ENCODE results near the gene PCBP4. TPM values are rescaled to one million over a fixed set of nuclear protein-coding genes. Genes with fewer than 3 reads are reported as not detected.

The PCBP4 gene
- total and polyA plus RNA-seq, 7 experiments from 2014 or later: 8.0 to 21.1 (median 13.8) TPM

DNA sequence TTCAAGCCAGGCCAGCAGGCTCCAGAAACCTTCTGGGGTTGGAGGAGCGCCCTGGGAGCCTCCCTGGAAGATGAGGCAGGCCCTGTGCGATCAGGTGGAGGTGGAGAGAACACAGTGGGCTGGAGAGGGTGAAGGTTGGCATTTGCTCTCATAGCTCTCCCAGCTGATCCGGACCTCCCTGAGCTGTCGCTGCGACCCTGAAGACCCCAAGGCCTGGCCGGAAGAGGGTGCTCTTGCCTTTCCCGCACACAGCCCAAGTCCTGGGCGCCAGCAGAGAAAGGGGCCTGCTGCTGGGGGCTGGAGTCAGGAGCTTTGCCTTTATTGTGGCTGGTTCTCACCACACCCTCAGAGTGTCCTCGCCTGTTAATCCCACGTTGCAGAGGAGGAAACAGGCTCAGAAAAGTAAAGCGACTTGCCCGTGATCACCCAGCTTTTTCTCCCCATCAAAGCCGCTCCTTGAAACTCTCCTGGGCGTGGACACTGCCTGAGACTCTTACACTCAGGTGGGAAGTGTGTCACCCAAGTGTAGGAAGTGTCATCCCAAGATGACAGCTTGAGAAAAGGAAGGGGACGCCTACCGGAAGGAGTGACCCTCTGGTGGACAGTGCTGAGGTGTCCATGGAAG, 37.0 kb upstream of the PCBP4 start:
- Mint-ChIP-seq H3K4me3 (no peak overlapping the region), H3K4me1 (peaks cover 6 to 20% (median 14%) of the 10 kb centered on the region in 7 donors), H3K27ac (peak overlapping the region in 2 of 9 donors; percentile 14 to 66), H3K27me3 (peaks cover 0 to 12% (median 0%) of the 10 kb centered on the region in 5 donors), H3K9me3 (no peaks in the 10 kb centered on the region), H3K36me3 (no peaks in the 10 kb centered on the region)
- Histone ChIP-seq H3K27me3 (ENCODE audit: control insufficient read depth in 2 of 2, insufficient read depth in 2 of 2, low read length in 2 of 2) (no peaks in the 10 kb centered on the region), H3K27ac (ENCODE audit: low read depth, low read length) (no peak overlapping the region), H3K36me3 (ENCODE audit: control insufficient read depth in 2 of 3, insufficient read depth in 3 of 3, low read length in 3 of 3) (no peaks in the 10 kb centered on the region), H3K4me1 (ENCODE audit: control insufficient read depth in 2 of 2, insufficient read depth in 2 of 2, low read length in 2 of 2) (peaks cover 6 to 22% of the 10 kb centered on the region in 2 donors), H3K9me3 (ENCODE audit: control insufficient read depth in 2 of 3, low read length in 3 of 3) (no peaks in the 10 kb centered on the region), H3K4me3 (ENCODE audit: low read length) (no peak overlapping the region)
- intact Hi-C loops (cut with micrococcal nuclease): loop anchor here (5.0 to 10.0 kb wide), 3 partner anchors 193 to 331 kb away; partner anchors contain the start of gene ALAS1 (in 1 of the 2)
- ATAC-seq (no peak), DNase-seq (no peak)
- CTCF ChIA-PET: interaction anchor here (0.6 to 7.0 kb wide), 8 partner anchors 21 to 1923 kb away, joined by 3 to 70 read pairs (median 4); partner anchors contain the start of genes ABHD14B, ACY1 and DUSP7
- POLR2A ChIA-PET: interaction anchor here (0.6 to 2.3 kb wide), 4 partner anchors 9 to 139 kb away, joined by 3 to 9 read pairs (median 5); partner anchors contain the start of gene RPL29

DNA sequence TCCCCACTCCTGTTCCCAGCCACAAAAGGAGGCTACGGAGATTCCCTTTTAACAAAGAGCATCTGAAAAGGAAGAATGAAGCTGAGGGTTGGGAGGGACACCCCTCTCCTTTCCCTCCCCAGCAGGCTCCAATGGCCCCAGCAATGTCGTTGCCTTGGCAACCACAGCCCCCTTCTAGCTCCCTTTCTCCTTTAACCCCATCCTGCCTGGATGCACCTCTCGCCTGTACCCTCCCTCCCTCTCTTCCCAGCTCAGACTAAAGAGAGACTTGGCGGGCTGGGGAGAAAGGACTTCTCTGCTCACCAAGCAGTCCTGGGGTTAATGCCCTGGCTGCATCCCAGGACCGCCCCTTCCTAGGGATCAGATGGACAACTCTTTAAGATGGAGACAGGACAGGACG, 35.5 kb upstream of the PCBP4 start:
- Histone ChIP-seq H3K4me1 (ENCODE audit: control insufficient read depth in 2 of 2, insufficient read depth in 2 of 2, low read length in 2 of 2) (peaks cover 6 to 22% of the 10 kb centered on the region in 2 donors), H3K9me3 (ENCODE audit: control insufficient read depth in 2 of 3, low read length in 3 of 3) (no peaks in the 10 kb centered on the region), H3K36me3 (ENCODE audit: control insufficient read depth in 2 of 3, insufficient read depth in 3 of 3, low read length in 3 of 3) (no peaks in the 10 kb centered on the region), H3K27ac (ENCODE audit: low read depth, low read length) (no peak overlapping the region), H3K27me3 (ENCODE audit: control insufficient read depth in 2 of 2, insufficient read depth in 2 of 2, low read length in 2 of 2) (no peaks in the 10 kb centered on the region), H3K4me3 (ENCODE audit: low read length) (no peak overlapping the region)
- H3K27ac Mint-ChIP-seq: no peak overlapping the region
- DNase-seq (no peak), ATAC-seq (no peak)
- intact Hi-C loops (cut with micrococcal nuclease): loop anchor here (5.0 to 10.0 kb wide), 3 partner anchors 195 to 332 kb away; partner anchors contain the start of gene ALAS1 (in 1 of the 2)
- ChIA-PET CTCF (interaction anchor here (1.3 to 7.0 kb wide), 8 partner anchors 12 to 336 kb away, joined by 5 to 70 read pairs (median 11); partner anchors contain the start of gene DUSP7), POLR2A (interaction anchor here (1.6 kb wide), 1 partner anchor 140 kb away, joined by 3 read pairs; no protein-coding TSS in a partner anchor)
- H3K9me3 Mint-ChIP-seq: no peaks in the 10 kb centered on the region
- peaks cover 6 to 20% (median 14%) of the 10 kb centered on the region in 7 donors for H3K4me1 Mint-ChIP-seq
- no peaks in the 10 kb centered on the region for H3K36me3 Mint-ChIP-seq
- peaks cover 0 to 16% (median 0%) of the 10 kb centered on the region in 5 donors for H3K27me3 Mint-ChIP-seq
- no peak overlapping the region for H3K4me3 Mint-ChIP-seq

DNA sequence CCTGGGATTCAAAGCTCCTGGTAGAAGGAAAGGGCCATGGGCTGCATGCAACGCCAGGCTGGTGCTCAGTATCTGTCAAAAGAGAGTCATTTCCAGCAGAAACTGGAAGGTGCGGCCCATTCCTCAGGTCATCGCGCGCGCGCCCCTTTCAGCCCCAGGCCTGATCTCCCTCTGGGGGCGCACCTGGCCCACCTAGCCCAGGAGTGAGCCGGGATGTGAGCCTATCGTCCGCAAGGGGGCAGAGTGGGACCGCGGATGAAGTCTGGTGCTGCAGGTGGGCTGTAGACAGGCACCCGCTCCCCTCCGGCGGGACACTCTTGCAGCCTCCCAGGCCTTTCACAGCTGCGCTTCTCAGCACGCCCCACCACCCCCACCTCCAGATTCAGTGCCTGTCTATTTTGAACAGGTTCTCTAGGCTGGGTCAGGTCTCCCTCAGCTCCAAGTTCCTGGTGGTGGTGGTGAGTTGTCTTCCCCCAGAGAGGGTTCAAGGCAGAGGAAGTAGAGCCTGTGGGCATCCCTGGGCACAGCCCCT, 34.3 kb upstream of the PCBP4 start:
- DNase-seq: peak; percentile 73 to 86 (median 81)
- Histone ChIP-seq H3K27me3 (ENCODE audit: control insufficient read depth in 2 of 2, insufficient read depth in 2 of 2, low read length in 2 of 2) (no peaks in the 10 kb centered on the region), H3K36me3 (ENCODE audit: control insufficient read depth in 2 of 3, insufficient read depth in 3 of 3, low read length in 3 of 3) (no peaks in the 10 kb centered on the region), H3K4me1 (ENCODE audit: control insufficient read depth in 2 of 2, insufficient read depth in 2 of 2, low read length in 2 of 2) (peaks cover 6 to 22% of the 10 kb centered on the region in 2 donors), H3K27ac (ENCODE audit: low read depth, low read length) (no peak overlapping the region), H3K4me3 (ENCODE audit: low read length) (no peak overlapping the region), H3K9me3 (ENCODE audit: control insufficient read depth in 2 of 3, low read length in 3 of 3) (no peaks in the 10 kb centered on the region)
- ChIA-PET CTCF (interaction anchor here (0.6 to 7.0 kb wide), 24 partner anchors 9 to 445 kb away, joined by 3 to 70 read pairs (median 4); partner anchors contain the start of genes DUSP7 and PARP3), POLR2A (interaction anchor here (0.6 to 1.6 kb wide), 8 partner anchors 35 to 612 kb away, joined by 3 to 7 read pairs (median 3); partner anchors contain the start of gene RRP9)
- H3K9me3 Mint-ChIP-seq: no peaks in the 10 kb centered on the region
- H3K36me3 Mint-ChIP-seq: no peaks in the 10 kb centered on the region
- H3K4me3 Mint-ChIP-seq: peak overlapping the region in 2 of 10 donors; percentile 12 to 16
- ATAC-seq: peak; percentile 98
- H3K4me1 Mint-ChIP-seq: peaks cover 6 to 24% (median 16%) of the 10 kb centered on the region in 7 donors
- intact Hi-C loops (cut with micrococcal nuclease): loop anchor here (1.0 to 10.0 kb wide), 8 partner anchors 56 to 446 kb away; partner anchors contain the start of genes PARP3 (in 2 of the 2) and ALAS1 (in 1 of the 2)
- peak overlapping the region in 3 of 9 donors; percentile 8 to 41 (median 11) for H3K27ac Mint-ChIP-seq
- H3K27me3 Mint-ChIP-seq: peaks cover 0 to 16% (median 0%) of the 10 kb centered on the region in 5 donors

DNA sequence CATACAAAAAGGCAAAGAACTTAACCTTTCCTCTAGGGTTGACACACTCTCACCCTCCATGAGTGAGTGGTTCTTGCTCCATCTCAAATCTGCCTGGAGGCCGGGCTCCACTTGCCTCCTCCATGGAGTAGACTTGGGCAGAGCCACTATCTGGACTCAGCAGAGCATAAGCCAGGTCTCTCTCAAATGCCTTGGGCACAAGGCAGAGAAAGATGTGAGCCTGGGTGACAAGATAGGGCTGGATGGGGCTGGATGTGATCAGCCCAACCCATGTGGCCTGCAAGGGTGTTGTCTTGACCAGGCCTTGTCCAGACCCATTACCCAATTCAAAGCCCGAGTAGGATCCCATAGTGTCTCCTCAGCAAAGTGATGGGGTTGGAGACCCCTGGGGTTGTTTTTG, 32.6 kb upstream of the PCBP4 start:
- Mint-ChIP-seq H3K9me3 (no peaks in the 10 kb centered on the region), H3K27ac (peak overlapping the region in 1 of 9 donors; percentile 31), H3K4me1 (peaks cover 6 to 24% (median 16%) of the 10 kb centered on the region in 7 donors), H3K4me3 (no peak overlapping the region), H3K36me3 (peaks cover 0 to 8% (median 3%) of the 10 kb centered on the region in 5 donors), H3K27me3 (peaks cover 0 to 18% (median 0%) of the 10 kb centered on the region in 5 donors)
- no peak overlapping the region for H3K4me3 ChIP-seq (ENCODE audit: low read length)
- DNase-seq (no peak), ATAC-seq (no peak)
- POLR2A ChIA-PET: no interaction called here
- H3K36me3 ChIP-seq (ENCODE audit: control insufficient read depth in 2 of 3, insufficient read depth in 3 of 3, low read length in 3 of 3): peaks cover 0 to 2% (median under 1%) of the 10 kb centered on the region in 3 experiments
- intact Hi-C loops (cut with micrococcal nuclease): loop anchor here (5.0 to 10.0 kb wide), 6 partner anchors 197 to 1345 kb away; partner anchors contain the start of genes ALAS1 (in 2 of the 2), DCP1A (in 1 of the 2), GLYCTK (in 1 of the 2) and NT5DC2 (in 1 of the 2)
- H3K27me3 ChIP-seq (ENCODE audit: control insufficient read depth in 2 of 2, insufficient read depth in 2 of 2, low read length in 2 of 2): no peaks in the 10 kb centered on the region
- H3K27ac ChIP-seq (ENCODE audit: low read depth, low read length): no peak overlapping the region
- peaks cover 12 to 13% of the 10 kb centered on the region in 2 donors for H3K4me1 ChIP-seq (ENCODE audit: control insufficient read depth in 2 of 2, insufficient read depth in 2 of 2, low read length in 2 of 2)
- H3K9me3 ChIP-seq (ENCODE audit: control insufficient read depth in 2 of 3, low read length in 3 of 3): no peaks in the 10 kb centered on the region
- CTCF ChIA-PET: interaction anchor here (1.7 to 6.9 kb wide), 3 partner anchors 55 to 145 kb away, joined by 14 to 70 read pairs (median 33); partner anchors contain the start of gene DUSP7

DNA sequence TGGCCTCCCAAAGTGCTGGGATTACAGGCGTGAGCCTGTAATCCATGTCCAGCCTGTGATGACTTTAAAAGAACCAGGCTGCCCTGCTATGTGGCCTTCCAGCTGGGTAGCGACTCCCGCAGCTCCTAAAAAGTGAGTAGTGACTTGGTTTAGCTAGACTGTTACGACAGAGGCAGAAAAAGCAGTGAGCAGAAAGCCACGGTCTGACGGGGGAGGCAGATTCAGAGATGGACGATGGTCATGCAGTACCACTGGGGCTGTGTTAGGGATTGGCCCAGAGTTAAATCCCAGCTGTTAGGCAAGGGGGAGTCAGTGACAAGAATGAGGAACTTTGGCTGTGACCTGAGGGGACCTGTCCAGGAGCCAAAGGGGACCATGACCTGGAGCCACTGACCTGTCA, 31.5 kb upstream of the PCBP4 start:
- DNase-seq: no peak
- no peaks in the 10 kb centered on the region for H3K9me3 ChIP-seq (ENCODE audit: control insufficient read depth in 2 of 3, low read length in 3 of 3)
- H3K27me3 Mint-ChIP-seq: peaks cover 0 to 18% (median 0%) of the 10 kb centered on the region in 5 donors
- intact Hi-C loops (cut with micrococcal nuclease): loop anchor here (5.0 to 10.0 kb wide), 4 partner anchors 199 to 1346 kb away; partner anchors contain the start of genes ALAS1 (in 1 of the 2), DCP1A (in 1 of the 2), GLYCTK (in 1 of the 2) and NT5DC2 (in 1 of the 2)
- ATAC-seq: no peak
- H3K4me3 Mint-ChIP-seq: no peak overlapping the region
- peaks cover 0 to 16% (median 8%) of the 10 kb centered on the region in 5 donors for H3K36me3 Mint-ChIP-seq
- H3K27ac Mint-ChIP-seq: no peak overlapping the region
- CTCF ChIA-PET: interaction anchor here (0.6 kb wide), 1 partner anchor 24 kb away, joined by 3 read pairs; the partner anchor contains the start of gene ABHD14A
- H3K36me3 ChIP-seq (ENCODE audit: control insufficient read depth in 2 of 3, insufficient read depth in 3 of 3, low read length in 3 of 3): peaks cover 5 to 12% (median 11%) of the 10 kb centered on the region in 3 experiments
- H3K9me3 Mint-ChIP-seq: no peaks in the 10 kb centered on the region
- H3K27me3 ChIP-seq (ENCODE audit: control insufficient read depth in 2 of 2, insufficient read depth in 2 of 2, low read length in 2 of 2): no peaks in the 10 kb centered on the region
- H3K4me1 ChIP-seq (ENCODE audit: control insufficient read depth in 2 of 2, insufficient read depth in 2 of 2, low read length in 2 of 2): peaks cover 21% of the 10 kb centered on the region in 2 donors
- H3K4me3 ChIP-seq (ENCODE audit: low read length): no peak overlapping the region
- H3K4me1 Mint-ChIP-seq: peaks cover 16 to 35% (median 25%) of the 10 kb centered on the region in 7 donors
- POLR2A ChIA-PET: interaction anchor here (0.7 to 1.0 kb wide), 2 partner anchors 199 to 1770 kb away, joined by 3 to 11 read pairs; no protein-coding TSS in a partner anchor
- no peak overlapping the region for H3K27ac ChIP-seq (ENCODE audit: low read depth, low read length)

Measured in naive thymus-derived CD4-positive, alpha-beta T cell (primary cell).